Kidney glomerular epithelial cell (primary cell): ENCODE results near the gene AMPD3.

Experiments used
- DNase-seq: peaks from one replicate; lab custom pipeline; 2025; lab: John Stamatoyannopoulos, UW

AMPD3 gene

GRCh38 chr11:10488934-10489691 is 34.0 kb downstream of the AMPD3 start:
- DNase-seq = no peak

- no peak for DNase-seq
Measured at GRCh38 chr11:10490032-10490397, 35.0 kb downstream of the AMPD3 start.

GRCh38 chr11:10490398-10491241 is 35.6 kb downstream of the AMPD3 start:
- DNase-seq = peak; percentile 91

- no peak for DNase-seq
Measured at GRCh38 chr11:10492084-10492483, 37.0 kb downstream of the AMPD3 start.

- no peak for DNase-seq
Measured at GRCh38 chr11:10493041-10493663, 38.1 kb downstream of the AMPD3 start.

GRCh38 chr11:10494636-10495463 is 39.8 kb downstream of the AMPD3 start:
- no peak for DNase-seq

- no peak for DNase-seq
Measured at GRCh38 chr11:10495464-10495786, 40.4 kb downstream of the AMPD3 start.

- no peak for DNase-seq
Measured at GRCh38 chr11:10496296-10496936, 41.4 kb downstream of the AMPD3 start.

GRCh38 chr11:10497371-10498021 is 42.4 kb downstream of the AMPD3 start:
- DNase-seq = no peak

DNA sequence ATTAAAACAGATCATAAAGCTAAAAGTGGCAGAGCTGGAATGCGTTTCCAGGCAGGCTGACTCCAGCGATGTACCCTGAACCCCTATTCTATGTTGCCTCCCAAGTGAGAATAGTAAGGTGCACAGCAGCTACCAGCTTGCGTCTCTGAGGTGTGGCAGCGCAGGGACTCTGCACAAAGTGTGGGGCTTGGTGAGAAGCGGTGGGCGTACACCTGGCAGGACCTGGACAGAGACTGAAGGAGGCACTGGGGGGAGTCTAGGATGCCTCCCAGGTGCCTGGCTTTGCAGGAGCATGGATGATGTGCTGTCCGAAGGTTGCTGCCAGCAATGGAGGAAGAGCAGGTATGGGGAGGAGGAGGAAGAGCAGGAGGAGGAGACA is 42.9 kb downstream of the AMPD3 start:
- DNase-seq = no peak

DNA sequence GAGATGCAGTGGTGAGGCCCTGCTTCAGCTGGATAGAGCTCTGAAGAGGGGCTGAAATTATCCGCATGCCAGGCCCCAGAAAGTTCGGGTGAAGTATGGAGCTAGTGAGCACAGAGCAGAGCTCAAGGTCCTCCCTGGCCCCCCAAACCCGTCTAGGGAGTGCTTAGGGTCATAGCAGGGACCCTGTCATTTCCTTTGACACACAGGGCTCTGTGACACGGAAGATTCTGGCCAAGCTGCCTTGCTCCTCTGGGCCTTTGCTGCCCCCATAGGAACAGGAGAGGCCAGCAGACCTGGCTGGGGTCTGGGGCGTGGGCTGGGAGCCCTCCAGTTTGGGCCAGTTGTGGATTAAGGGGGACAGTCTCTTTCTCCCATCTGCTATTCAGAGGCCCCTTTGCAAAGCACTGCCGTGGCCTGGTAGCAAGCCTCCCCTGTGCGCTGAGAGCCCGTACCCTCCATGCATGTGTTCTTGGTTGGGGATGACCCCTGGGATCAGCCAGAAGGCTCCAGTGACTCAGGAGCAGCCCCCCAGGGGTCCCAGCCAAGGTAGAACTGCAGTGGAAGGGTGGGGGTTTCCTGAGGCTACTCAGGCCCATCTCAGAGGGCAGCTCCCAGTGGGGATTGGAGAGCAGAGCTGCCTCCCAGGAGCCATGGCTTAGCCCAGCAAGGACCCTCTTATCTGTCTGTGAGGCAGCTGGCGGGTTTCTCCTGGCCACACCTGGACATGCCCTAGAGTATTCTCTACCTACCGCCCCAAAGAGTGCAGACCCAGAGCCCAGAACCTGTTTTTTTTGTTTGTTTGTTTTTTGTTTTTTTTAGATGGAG is 43.6 kb downstream of the AMPD3 start:
- DNase-seq = no peak

DNA sequence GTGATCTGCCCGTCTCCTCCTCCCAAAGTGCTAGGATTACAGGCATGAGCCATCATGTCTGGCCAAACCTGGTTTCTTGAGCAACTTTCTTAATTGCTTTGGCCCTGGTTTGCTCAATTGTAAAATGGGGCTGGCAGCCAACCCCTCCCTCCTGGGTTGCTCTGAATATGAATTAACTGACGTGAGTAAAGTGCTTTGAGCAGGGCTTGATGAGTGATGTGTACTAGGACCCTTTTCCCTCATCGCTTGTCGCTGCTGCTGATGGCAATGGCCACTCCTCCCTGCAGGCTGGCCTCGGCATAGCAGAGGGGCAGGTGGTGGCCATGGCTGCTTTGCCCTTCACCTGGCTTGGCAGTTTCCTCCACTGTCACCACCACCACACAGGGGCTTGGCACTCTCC is 44.4 kb downstream of the AMPD3 start:
- DNase-seq = no peak

DNA sequence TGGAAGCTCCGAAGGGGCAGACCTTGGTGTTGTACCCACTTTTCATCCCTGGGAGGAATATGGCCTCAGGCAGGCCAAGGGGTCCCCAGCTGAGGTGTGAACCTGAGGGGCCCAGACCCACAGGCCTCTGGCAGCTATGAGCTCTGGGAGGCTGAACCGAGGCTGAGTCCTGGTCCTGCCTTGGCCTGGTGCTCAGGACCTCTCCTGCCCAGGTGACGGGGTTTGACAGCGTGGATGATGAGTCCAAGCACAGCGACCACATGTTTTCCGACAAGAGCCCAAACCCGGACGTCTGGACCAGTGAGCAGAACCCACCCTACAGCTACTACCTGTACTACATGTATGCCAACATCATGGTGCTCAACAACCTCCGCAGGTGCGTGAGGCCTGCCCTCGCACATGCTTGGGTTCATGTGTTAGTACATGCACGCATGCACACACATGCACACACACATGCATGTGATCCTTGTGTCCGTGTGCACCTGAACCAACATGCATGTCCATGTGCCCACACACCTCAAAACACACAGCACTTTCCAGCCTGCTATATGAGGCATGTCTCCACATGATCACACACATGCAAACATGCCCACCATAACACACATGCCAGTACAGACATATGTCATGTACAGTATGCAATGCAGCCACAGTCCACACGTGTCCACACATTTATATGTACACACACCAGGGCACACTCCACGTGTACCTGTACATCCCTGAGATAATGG is 45.0 kb downstream of the AMPD3 start:
- DNase-seq = no peak

- no peak for DNase-seq
Measured at GRCh38 chr11:10500757-10501684, 46.0 kb downstream of the AMPD3 start.

GRCh38 chr11:10502065-10502680 is 47.1 kb downstream of the AMPD3 start:
- no peak for DNase-seq

DNA sequence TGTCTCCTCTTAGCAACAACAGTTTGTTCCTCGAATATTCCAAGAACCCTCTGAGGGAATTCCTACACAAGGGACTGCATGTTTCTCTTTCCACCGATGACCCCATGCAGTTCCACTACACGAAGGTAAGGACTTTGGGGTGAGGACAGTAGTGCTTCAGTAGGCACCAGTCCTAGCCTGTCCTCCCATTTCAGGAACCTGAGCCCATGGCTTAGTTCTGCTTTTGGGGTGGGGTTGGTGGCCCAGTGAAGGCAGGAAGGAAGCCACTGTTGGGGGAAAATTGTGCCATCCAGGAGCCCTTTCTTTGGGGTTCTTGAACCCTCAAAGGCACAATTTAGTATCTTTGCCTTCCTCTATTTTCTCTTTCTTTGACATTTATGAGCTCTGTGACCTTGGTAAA is 47.7 kb downstream of the AMPD3 start:
- DNase-seq = no peak

DNA sequence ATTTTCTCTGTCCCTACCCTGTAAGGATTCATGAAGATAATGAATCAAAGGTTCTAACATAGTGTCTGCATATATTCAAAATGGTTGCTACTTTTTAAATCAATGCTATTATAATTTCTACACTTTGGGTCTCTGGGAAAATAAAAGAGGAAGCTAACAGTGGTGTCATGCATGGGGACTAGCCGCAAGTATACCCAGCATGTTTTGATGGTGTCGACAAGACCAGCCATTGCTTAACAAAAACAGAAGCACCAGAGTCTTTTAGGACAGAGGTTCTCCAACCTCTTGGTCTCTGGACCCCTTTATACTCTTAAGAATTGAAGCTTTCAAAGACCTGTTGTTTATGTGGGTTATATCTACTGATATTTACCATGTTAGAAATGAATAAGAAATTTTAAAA is 48.2 kb downstream of the AMPD3 start:
- DNase-seq = no peak
